PC-9 (cell line): ENCODE measurements around the gene MBNL1.

Experiments
- CTCF ChIP-seq: fragments of 200-600 bp; sonication (generic); conservative IDR thresholded peaks from 2 replicates; pipeline ENCODE4 v1.6.1; 2017; ENCODE audit warnings: mixed run types, antibody characterized with exemption, mild to moderate bottlenecking, moderate library complexity
- EZH2 ChIP-seq: fragments of 200-600 bp; sonication (generic); IDR thresholded peaks from 2 replicates; pipeline ENCODE4 v1.8.0; 2017; ENCODE audit warnings: antibody characterized with exemption, low read depth

GRCh38 chr3:152245498-152246170, 23.1 kb upstream of the MBNL1 start:
- TF ChIP-seq CTCF: no peak
- TF ChIP-seq EZH2: no peak
